Mucosa of descending colon (tissue), 3 donors: Measurements from ENCODE around the gene ISM1. TPM values are rescaled to one million over a fixed set of nuclear protein-coding genes. Genes with fewer than 3 reads are reported as not detected.

Experiments
- ATAC-seq: fragments of 200-7000 bp; cut with Tn5 transposase; one replicate; pipeline ENCODE4 v1.9.1; 2020; ENCODE audit warnings: mild to moderate bottlenecking, moderate library complexity
- DNase-seq, 3 donors: peaks; one replicate each; pipeline ENCODE4 v3.0.0-alpha.2; 2020
- H3K36me3 ChIP-seq: fragments of 200-600 bp; one replicate; pipeline ENCODE4 v1.8.0; 2021; ENCODE audit warnings: low read depth, mild to moderate bottlenecking
- H3K4me1 ChIP-seq: fragments of 200-600 bp; one replicate; pipeline ENCODE4 v1.8.0; 2021; ENCODE audit warnings: low read depth, mild to moderate bottlenecking
- H3K4me3 ChIP-seq: fragments of 200-600 bp; one replicate; pipeline ENCODE4 v1.8.0; 2021; ENCODE audit warnings: mild to moderate bottlenecking
- H3K9me3 ChIP-seq: fragments of 200-600 bp; one replicate; pipeline ENCODE4 v1.8.0; 2021; ENCODE audit warnings: mild to moderate bottlenecking
- CTCF ChIP-seq: fragments of 200-600 bp; IDR thresholded peaks from one replicate; pipeline ENCODE4 v1.8.0; 2022; ENCODE audit warnings: antibody characterized with exemption, mild to moderate bottlenecking
- intact Hi-C, 2 donors: fragments of 100-400 bp; cut with DNase I in 1 of 2; cut with micrococcal nuclease in 1 of 2; formaldehyde crosslinking; loops; one replicate each; pipeline versions ENCODE4 v1.11.0 to v1.11.1; 2022; cut with DNase I, micrococcal nuclease
- long read RNA-seq, 2 donors: library from polyadenylated mRNA; unstranded; transcript quantifications; one replicate each; pipeline ENCODE4 v2.0.0, GENCODE V29; 2019 to 2021
- total RNA-seq, 3 donors: library from RNA; stranded (reverse); fragmentation: NEBNext Ultra II Directional in 2 of 3; extraction: Animal tissue kit (Norgen Biotek cat#: 25700) in 2 of 3; gene quantifications; one replicate each; pipeline versions ENCODE4 v1.2.1 to v1.2.4, GENCODE V29; 2021 to 2023
- donor health status: DM: no; HTN: no; CAD: no; lungs with moderate emphysema.
- donor health status: DM: no; HTN: no; CAD: no.
- donor health status: DM: no; HTN: yes; CAD: no.

Gene ISM1
- total RNA-seq, result under 1 TPM; 0.14 to 0.72 (median 0.66) TPM
- long read RNA-seq, donor 1, partial matches to known transcripts, result 0 of 4 reads
- long read RNA-seq, donor 1, other reads (novel, unspliced or antisense), result 2 of 4 reads
- long read RNA-seq, donor 2, result 0 reads

- Histone ChIP-seq H3K36me3 (no peaks in the 10 kb centered on the region), H3K4me3 (no peak within 1 kb of the TSS), H3K4me1 (peaks cover 18% of the 10 kb centered on the region), H3K9me3 (no peaks in the 10 kb centered on the region)
- DNase-seq (peak in 2 of 3 donors; percentile 7 to 31), ATAC-seq (peak; percentile 48)
- intact Hi-C loops, result no loop called here
- TF ChIP-seq CTCF, result no peak
Observed at GRCh38 chr20:13220904-13221297, at the start of gene ISM1. TSS of gene ISM1 (plus strand) at chr20:13221274. CDS start at chr20:13221777, 503 bp downstream.

GRCh38 chr20:13173201-13173600 is 47.9 kb upstream of the ISM1 start:
- no peak for ATAC-seq
- Histone ChIP-seq H3K4me1 (no peaks in the 10 kb centered on the region), H3K4me3 (no peak overlapping the region), H3K36me3 (no peaks in the 10 kb centered on the region), H3K9me3 (no peaks in the 10 kb centered on the region)
- no peak for TF ChIP-seq CTCF
- no peak for DNase-seq
- intact Hi-C loops, result no loop called here

GRCh38 chr20:13174402-13174801 is 46.7 kb upstream of the ISM1 start:
- H3K4me3 ChIP-seq, result no peak overlapping the region
- TF ChIP-seq CTCF, result no peak
- ATAC-seq, result no peak
- intact Hi-C loops, result no loop called here
- H3K9me3 ChIP-seq, result no peaks in the 10 kb centered on the region
- no peak for DNase-seq
- H3K4me1 ChIP-seq, result no peaks in the 10 kb centered on the region
- no peaks in the 10 kb centered on the region for H3K36me3 ChIP-seq

- no peak for TF ChIP-seq CTCF
- Histone ChIP-seq H3K36me3 (no peaks in the 10 kb centered on the region), H3K4me1 (no peaks in the 10 kb centered on the region), H3K4me3 (no peak overlapping the region), H3K9me3 (no peaks in the 10 kb centered on the region)
- DNase-seq (no peak), ATAC-seq (no peak)
- intact Hi-C loops, result no loop called here
Observed at GRCh38 chr20:13180986-13181889, 39.8 kb upstream of the ISM1 start.

- DNase-seq (no peak), ATAC-seq (no peak)
- intact Hi-C loops, result no loop called here
- Histone ChIP-seq H3K4me1 (no peaks in the 10 kb centered on the region), H3K4me3 (no peak overlapping the region), H3K36me3 (no peaks in the 10 kb centered on the region), H3K9me3 (no peaks in the 10 kb centered on the region)
- TF ChIP-seq CTCF, result no peak
Observed at GRCh38 chr20:13183005-13183404, 38.1 kb upstream of the ISM1 start.
